IPS-15b (cell line): Measurements from ENCODE around the gene SEC22C.

ENCODE experiments used
- H3K27me3 ChIP-seq: one replicate; pipeline ENCODE4 v1.6.1; 2013; ENCODE audit warnings: low read length; ENCODE audit not compliant: control insufficient read depth, insufficient read depth
- H3K36me3 ChIP-seq: one replicate; pipeline ENCODE4 v1.6.1; 2013; ENCODE audit warnings: low read length; ENCODE audit not compliant: control insufficient read depth, insufficient read depth
- H3K4me1 ChIP-seq: one replicate; pipeline ENCODE4 v1.6.1; 2013; ENCODE audit warnings: mild to moderate bottlenecking, low read length; ENCODE audit not compliant: control insufficient read depth, insufficient read depth
- H3K4me3 ChIP-seq: one replicate; pipeline ENCODE4 v1.5.1; 2013; ENCODE audit warnings: low read depth, low read length
- H3K9ac ChIP-seq: one replicate; pipeline ENCODE4 v1.6.1; 2013; ENCODE audit warnings: low read depth, mild to moderate bottlenecking, low read length
- H3K9me3 ChIP-seq: one replicate; pipeline ENCODE4 v1.6.1; 2013; ENCODE audit warnings: mild to moderate bottlenecking, low read length; ENCODE audit not compliant: control insufficient read depth, insufficient read depth

Gene SEC22C

DNA sequence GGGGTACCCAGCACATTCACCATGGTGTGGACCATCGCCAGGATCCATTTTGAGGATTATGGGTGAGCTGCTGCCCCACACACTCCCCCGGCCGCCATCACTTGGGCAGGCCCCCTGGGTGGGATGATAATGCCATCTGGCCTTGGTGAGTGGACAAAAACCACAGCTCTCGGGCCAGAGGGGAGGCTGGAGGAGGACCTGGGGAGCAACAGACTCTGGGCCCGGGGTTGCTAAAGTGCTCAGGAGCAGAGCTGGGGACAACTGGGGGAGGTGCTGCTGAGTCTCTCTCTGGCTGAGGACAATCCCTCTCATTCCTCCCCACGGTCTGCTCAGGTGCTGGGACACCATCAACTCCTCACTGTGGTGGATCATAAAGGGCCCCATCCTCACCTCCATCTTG, 50.3 kb downstream of the SEC22C start:
- Histone ChIP-seq H3K9ac (no peak overlapping the region), H3K4me3 (no peak overlapping the region), H3K27me3 (no peaks in the 10 kb centered on the region), H3K9me3 (no peaks in the 10 kb centered on the region), H3K4me1 (peaks cover 3% of the 10 kb centered on the region), H3K36me3 (no peaks in the 10 kb centered on the region)

- Histone ChIP-seq H3K9ac (no peak overlapping the region), H3K27me3 (no peaks in the 10 kb centered on the region)
Observed at GRCh38 chr3:42530073-42530472, 51.7 kb downstream of the SEC22C start.

GRCh38 chr3:42529468-42529867, 52.3 kb downstream of the SEC22C start:
- no peak overlapping the region for H3K9ac ChIP-seq
- H3K4me3 ChIP-seq, result no peak overlapping the region
- H3K9me3 ChIP-seq, result no peaks in the 10 kb centered on the region
- H3K4me1 ChIP-seq, result no peaks in the 10 kb centered on the region
- H3K36me3 ChIP-seq, result no peaks in the 10 kb centered on the region
- H3K27me3 ChIP-seq, result no peaks in the 10 kb centered on the region

More at GRCh38 chr3:42530073-42530472, 51.7 kb downstream of the SEC22C start:
- Histone ChIP-seq H3K4me1 (no peaks in the 10 kb centered on the region), H3K9me3 (no peaks in the 10 kb centered on the region), H3K36me3 (no peaks in the 10 kb centered on the region), H3K4me3 (no peak overlapping the region)

DNA sequence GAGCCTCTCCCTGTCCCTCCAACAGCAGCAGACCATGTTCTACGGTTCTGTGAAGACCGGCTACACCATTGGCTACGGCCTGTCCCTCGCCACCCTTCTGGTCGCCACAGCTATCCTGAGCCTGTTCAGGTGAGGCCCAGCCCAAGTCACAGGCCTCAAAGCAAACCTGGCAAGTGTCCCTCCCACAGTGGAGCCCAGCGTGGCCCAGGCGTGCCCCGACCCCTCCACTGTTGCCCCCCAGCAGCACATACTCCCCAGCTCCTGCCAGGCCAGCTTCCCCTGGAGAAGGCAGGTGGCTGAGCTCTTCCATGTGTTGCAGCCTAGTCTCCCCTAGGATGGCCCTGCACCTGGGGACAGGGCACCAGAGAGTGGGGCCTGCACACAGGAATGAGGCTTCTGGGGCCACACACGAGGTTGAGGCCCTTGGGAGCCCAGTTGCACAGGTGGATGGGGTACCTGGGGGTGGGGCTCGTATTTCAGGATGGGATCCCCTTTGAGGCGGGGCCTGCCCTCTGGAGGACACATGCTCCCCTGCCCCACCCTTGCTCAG, 54.3 kb downstream of the SEC22C start:
- no peaks in the 10 kb centered on the region for H3K9me3 ChIP-seq
- no peaks in the 10 kb centered on the region for H3K4me1 ChIP-seq
- H3K4me3 ChIP-seq, result no peak overlapping the region
- no peaks in the 10 kb centered on the region for H3K27me3 ChIP-seq
- no peak overlapping the region for H3K9ac ChIP-seq
- no peaks in the 10 kb centered on the region for H3K36me3 ChIP-seq

- H3K27me3 ChIP-seq, result no peaks in the 10 kb centered on the region
- no peaks in the 10 kb centered on the region for H3K4me1 ChIP-seq
- H3K36me3 ChIP-seq, result no peaks in the 10 kb centered on the region
- no peak overlapping the region for H3K4me3 ChIP-seq
- no peak overlapping the region for H3K9ac ChIP-seq
- H3K9me3 ChIP-seq, result no peaks in the 10 kb centered on the region
Observed at GRCh38 chr3:42526616-42527367, 55.0 kb downstream of the SEC22C start.

GRCh38 chr3:42525736-42526345, 55.9 kb downstream of the SEC22C start:
- Histone ChIP-seq H3K9ac (no peak overlapping the region), H3K4me1 (no peaks in the 10 kb centered on the region), H3K9me3 (no peaks in the 10 kb centered on the region), H3K4me3 (no peak overlapping the region), H3K27me3 (no peaks in the 10 kb centered on the region), H3K36me3 (peaks cover under 1% of the 10 kb centered on the region)

GRCh38 chr3:42525212-42525611, 56.6 kb downstream of the SEC22C start:
- no peaks in the 10 kb centered on the region for H3K4me1 ChIP-seq
- H3K36me3 ChIP-seq, result peaks cover 3% of the 10 kb centered on the region
- no peaks in the 10 kb centered on the region for H3K27me3 ChIP-seq

DNA sequence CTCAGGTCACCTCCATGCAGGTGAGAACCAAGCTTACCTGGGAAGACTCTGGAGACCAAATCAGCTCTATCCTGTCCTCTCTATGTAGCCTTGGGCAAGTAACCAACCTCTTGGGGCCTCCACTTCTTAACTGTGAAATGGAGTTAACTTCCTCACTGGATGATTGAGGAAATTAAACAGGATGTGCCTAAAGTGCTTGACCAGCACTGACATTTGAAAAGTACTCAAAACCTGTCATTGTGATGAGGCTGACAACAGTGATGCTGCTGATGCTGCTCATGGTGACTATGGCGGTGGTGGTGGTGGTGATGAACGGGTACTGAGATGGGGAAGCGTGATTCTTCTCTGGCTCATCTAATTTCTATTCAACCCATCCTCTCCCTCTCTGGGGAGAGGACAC, 57.0 kb downstream of the SEC22C start:
- H3K4me1 ChIP-seq, result no peaks in the 10 kb centered on the region
- no peaks in the 10 kb centered on the region for H3K27me3 ChIP-seq
- no peak overlapping the region for H3K9ac ChIP-seq
- H3K9me3 ChIP-seq, result no peaks in the 10 kb centered on the region
- no peak overlapping the region for H3K4me3 ChIP-seq
- peaks cover 3% of the 10 kb centered on the region for H3K36me3 ChIP-seq

More at GRCh38 chr3:42525212-42525611, 56.6 kb downstream of the SEC22C start:
- Histone ChIP-seq H3K4me3 (no peak overlapping the region), H3K9ac (no peak overlapping the region), H3K9me3 (no peaks in the 10 kb centered on the region)

- Histone ChIP-seq H3K4me1 (no peaks in the 10 kb centered on the region), H3K4me3 (no peak overlapping the region), H3K36me3 (peaks cover 3% of the 10 kb centered on the region), H3K9ac (no peak overlapping the region), H3K9me3 (no peaks in the 10 kb centered on the region), H3K27me3 (no peaks in the 10 kb centered on the region)
Observed at GRCh38 chr3:42520906-42521305, 60.9 kb downstream of the SEC22C start.

GRCh38 chr3:42520336-42520735, 61.4 kb downstream of the SEC22C start:
- Histone ChIP-seq H3K4me3 (no peak overlapping the region), H3K9ac (no peak overlapping the region), H3K9me3 (no peaks in the 10 kb centered on the region), H3K4me1 (no peaks in the 10 kb centered on the region), H3K36me3 (peaks cover 3% of the 10 kb centered on the region), H3K27me3 (no peaks in the 10 kb centered on the region)

DNA sequence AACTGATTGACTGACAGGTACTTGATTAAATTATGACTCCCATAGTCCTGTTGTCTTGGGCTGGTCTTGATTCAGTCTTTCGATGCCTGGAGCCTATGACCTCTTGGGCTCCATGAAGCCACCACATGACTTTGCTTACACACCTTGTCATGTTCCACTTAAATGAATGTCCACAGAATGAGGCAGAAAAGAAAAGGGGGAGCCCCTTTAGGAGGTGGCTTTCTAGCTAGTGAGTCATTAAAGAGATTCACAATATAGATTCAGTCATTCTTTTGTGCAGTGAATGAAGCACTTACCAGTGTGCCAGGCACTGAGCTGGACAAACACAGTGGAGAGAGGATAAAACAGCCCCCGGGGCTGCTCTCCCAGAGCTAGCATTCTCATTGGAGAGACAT, 62.2 kb downstream of the SEC22C start:
- Histone ChIP-seq H3K4me3 (no peak overlapping the region), H3K4me1 (no peaks in the 10 kb centered on the region), H3K9me3 (no peaks in the 10 kb centered on the region), H3K27me3 (no peaks in the 10 kb centered on the region), H3K36me3 (peaks cover 3% of the 10 kb centered on the region), H3K9ac (no peak overlapping the region)
